Skin epidermis (tissue), 12 donors: ENCODE measurements around the gene DOK3.

Experiments
- H3K27ac ChIP-seq, 21 experiments: fragments of 200-600 bp; sonication (generic) in 11 of 21; one replicate each; pipeline ENCODE4 v1.5.0; 2020; ENCODE audit warnings: mild to moderate bottlenecking in 3 of 21, inconsistent platforms in 2 of 21, moderate library complexity in 2 of 21
- H3K4me3 ChIP-seq, 7 experiments: fragments of 200-600 bp; sonication (generic) in 2 of 7; one replicate each; pipeline ENCODE4 v1.5.0; 2020; ENCODE audit warnings: inconsistent platforms in 2 of 7, mild to moderate bottlenecking in 2 of 7, moderate library complexity in 1 of 7

Gene DOK3

GRCh38 chr5:177501874-177502678, 7.5 kb downstream of the DOK3 start:
- Histone ChIP-seq H3K4me3 (no peak overlapping the region), H3K27ac (no peak overlapping the region)

GRCh38 chr5:177500685-177501522, 8.7 kb downstream of the DOK3 start:
- H3K4me3 ChIP-seq = no peak overlapping the region
- H3K27ac ChIP-seq = peak overlapping the region in 1 of 21 experiments; percentile 30

- no peak overlapping the region for H3K4me3 ChIP-seq
- H3K27ac ChIP-seq = no peak overlapping the region
These were observed 9.8 kb downstream of the DOK3 start for GRCh38 chr5:177499842-177500241.

- Histone ChIP-seq H3K4me3 (peak overlapping the region; percentile 60 to 79 (median 71)), H3K27ac (peak overlapping the region in 15 of 21 experiments; percentile 1 to 96 (median 88))
These were observed 11.4 kb downstream of the DOK3 start for GRCh38 chr5:177498013-177498787.

GRCh38 chr5:177497292-177498012, 12.2 kb downstream of the DOK3 start, which contains the start of gene PDLIM7:
TSS of gene PDLIM7 (minus strand) at chr5:177497604. CDS start at chr5:177496512, 1,092 bp downstream.
- H3K4me3 ChIP-seq = peak within 1 kb of the TSS; percentile 60 to 79 (median 71)
- H3K27ac ChIP-seq = peak within 1 kb of the TSS; percentile 78 to 96 (median 86)

GRCh38 chr5:177496727-177497291, 12.8 kb downstream of the DOK3 start:
- H3K27ac ChIP-seq = peak overlapping the region; percentile 78 to 96 (median 86)
- H3K4me3 ChIP-seq = peak overlapping the region; percentile 60 to 79 (median 71)

GRCh38 chr5:177496070-177496726, 13.4 kb downstream of the DOK3 start:
- peak overlapping the region in 20 of 21 experiments; percentile 78 to 96 (median 87) for H3K27ac ChIP-seq
- peak overlapping the region; percentile 60 to 79 (median 71) for H3K4me3 ChIP-seq

GRCh38 chr5:177495243-177496060, 14.2 kb downstream of the DOK3 start:
- Histone ChIP-seq H3K4me3 (peak overlapping the region in 4 of 7 experiments; percentile 60 to 73 (median 68)), H3K27ac (peak overlapping the region in 20 of 21 experiments; percentile 3 to 96 (median 87))

GRCh38 chr5:177494346-177495195, 15.1 kb downstream of the DOK3 start:
- Histone ChIP-seq H3K4me3 (peak overlapping the region in 2 of 7 experiments; percentile 64 to 71), H3K27ac (peak overlapping the region in 20 of 21 experiments; percentile 18 to 96 (median 85))

GRCh38 chr5:177493795-177494345, 15.8 kb downstream of the DOK3 start:
- Histone ChIP-seq H3K27ac (peak overlapping the region in 20 of 21 experiments; percentile 18 to 96 (median 85)), H3K4me3 (no peak overlapping the region)

GRCh38 chr5:177492841-177493240, 16.8 kb downstream of the DOK3 start:
- peak overlapping the region in 7 of 21 experiments; percentile 10 to 88 (median 32) for H3K27ac ChIP-seq
- no peak overlapping the region for H3K4me3 ChIP-seq

- H3K27ac ChIP-seq = peak overlapping the region in 1 of 21 experiments; percentile 6
These were observed 17.5 kb downstream of the DOK3 start for GRCh38 chr5:177491983-177492746.

GRCh38 chr5:177491429-177491945, 18.1 kb downstream of the DOK3 start:
- peak overlapping the region in 1 of 21 experiments; percentile 6 for H3K27ac ChIP-seq
- no peak overlapping the region for H3K4me3 ChIP-seq

More at GRCh38 chr5:177491983-177492746, 17.5 kb downstream of the DOK3 start:
- H3K4me3 ChIP-seq = no peak overlapping the region

- no peak overlapping the region for H3K27ac ChIP-seq
These were observed 18.6 kb downstream of the DOK3 start for GRCh38 chr5:177490992-177491391.

More at GRCh38 chr5:177490992-177491391, 18.6 kb downstream of the DOK3 start:
- no peak overlapping the region for H3K4me3 ChIP-seq
